Keratinocyte (primary cell): ENCODE results near the gene CD300H. TPM values are rescaled to one million over a fixed set of nuclear protein-coding genes. Genes with fewer than 3 reads are reported as not detected.
"Not testable (repeated sequence)": the region's sequence is repeated elsewhere in the genome, so short reads cannot be mapped to it uniquely, and the experiment has no call there.

Experiments used
- DNase-seq: peaks from one replicate; pipeline ENCODE4 v3.0.0-alpha.2; 2011; ENCODE audit warnings: low read depth, missing footprints, low spot score
- FAIRE-seq: peaks from 2 replicates; lab custom pipeline; 2011; peaks lifted over from hg19 to GRCh38; lab: Jason Lieb, UNC
- H2AFZ ChIP-seq: 2 replicates; pipeline ENCODE4 v1.6.0; 2012; ENCODE audit warnings: low read length, control low read depth, inconsistent platforms; ENCODE audit not compliant: control insufficient read depth
- H3K27ac ChIP-seq: 2 replicates; pipeline ENCODE4 v1.5.1; 2011; ENCODE audit warnings: low read length; ENCODE audit not compliant: control insufficient read depth, insufficient read depth
- H3K27me3 ChIP-seq: 3 replicates; pipeline ENCODE4 v1.6.0; 2011; ENCODE audit warnings: low read length; ENCODE audit not compliant: control insufficient read depth, insufficient read depth; ENCODE audit errors: extremely low read depth
- H3K36me3 ChIP-seq, 2 experiments: 2 replicates in 1 of 2; 3 replicates in 1 of 2; pipeline ENCODE4 v1.5.1; 2011; ENCODE audit warnings: low read length in 2 of 2, mild to moderate bottlenecking in 1 of 2; ENCODE audit not compliant: control insufficient read depth in 2 of 2, insufficient read depth in 2 of 2; ENCODE audit errors: extremely low read depth in 1 of 2
- H3K4me1 ChIP-seq: 3 replicates; pipeline ENCODE4 v1.5.1; 2011; ENCODE audit warnings: low read length; ENCODE audit not compliant: control insufficient read depth, insufficient read depth; ENCODE audit errors: extremely low read depth
- H3K4me2 ChIP-seq: 3 replicates; pipeline ENCODE4 v1.6.0; 2011; ENCODE audit warnings: low read depth, low read length; ENCODE audit not compliant: control insufficient read depth, insufficient read depth; ENCODE audit errors: extremely low read depth
- H3K4me3 ChIP-seq, 3 experiments: fragments of 200-600 bp in 1 of 3; sonication (generic) in 1 of 3; 2 replicates in 2 of 3; 3 replicates in 1 of 3; pipeline ENCODE4 v1.5.1; 2011 to 2016; ENCODE audit warnings: low read length in 3 of 3, mild to moderate bottlenecking in 3 of 3, control low read depth in 2 of 3, inconsistent platforms in 1 of 3, low read depth in 1 of 3, mixed read lengths in 1 of 3, mixed run types in 1 of 3, moderate library complexity in 1 of 3; ENCODE audit not compliant: control insufficient read depth in 2 of 3, insufficient read depth in 2 of 3; ENCODE audit errors: extremely low read depth in 1 of 3
- H3K79me2 ChIP-seq: 2 replicates; pipeline ENCODE4 v1.6.0; 2012; ENCODE audit warnings: low read length; ENCODE audit not compliant: control insufficient read depth, insufficient read depth
- H3K9ac ChIP-seq: 3 replicates; pipeline ENCODE4 v1.6.0; 2011; ENCODE audit warnings: low read length; ENCODE audit not compliant: control insufficient read depth, insufficient read depth; ENCODE audit errors: extremely low read depth
- H3K9me1 ChIP-seq: 3 replicates; pipeline ENCODE4 v1.6.0; 2011; ENCODE audit warnings: low read length; ENCODE audit not compliant: control insufficient read depth, insufficient read depth; ENCODE audit errors: extremely low read depth
- H3K9me3 ChIP-seq: 2 replicates; pipeline ENCODE4 v1.5.1; 2012; ENCODE audit warnings: low read depth, low read length; ENCODE audit not compliant: control insufficient read depth
- H4K20me1 ChIP-seq: 3 replicates; pipeline ENCODE4 v1.6.0; 2011; ENCODE audit warnings: low read length; ENCODE audit not compliant: control insufficient read depth, insufficient read depth; ENCODE audit errors: extremely low read depth
- CTCF ChIP-seq, 3 experiments: IDR thresholded peaks in 1 of 3; conservative IDR thresholded peaks in 1 of 3; optimal IDR thresholded peaks in 1 of 3; 2 replicates in 2 of 3; 3 replicates in 1 of 3; pipeline versions ENCODE3 to v1.5.1; 2011; ENCODE audit warnings: low read length in 3 of 3, mild to moderate bottlenecking in 3 of 3, moderate library complexity in 2 of 3, control low read depth in 1 of 3, inconsistent platforms in 1 of 3; ENCODE audit not compliant: insufficient read depth in 2 of 3; ENCODE audit errors: extremely low read depth in 1 of 3
- EZH2 ChIP-seq: IDR thresholded peaks from one replicate; pipeline ENCODE4 v1.6.1; 2012; ENCODE audit warnings: inconsistent platforms, mild to moderate bottlenecking, low read length, moderate library complexity
- dilution Hi-C: fragments of 300-500 bp; cut with MboI; formaldehyde crosslinking; loops from one replicate; pipeline ENCODE4 v1.7.0; 2020; ENCODE audit warnings: low sequenced_read_pairs; ENCODE audit not compliant: extremely low pct_ligation_motif_present
- polyA plus RNA-seq, 5 experiments: library from polyadenylated mRNA; depleted of rRNA in 3 of 5; stranded (reverse) in 3 of 5; stranded (forward) in 1 of 5; unstranded in 1 of 5; fragments of >200 nt; gene quantifications; 1 replicate in 1 of 5; 2 replicates in 3 of 5; 3 replicates in 1 of 5; pipeline versions ENCODE4 v1.2.1 to v1.2.3, GENCODE V29; 2011 to 2012; ENCODE audit warnings: missing spikeins in 2 of 5, low read depth in 1 of 5, low replicate concordance in 1 of 5

Gene CD300H
- polyA plus RNA-seq, 1 donor (not counting 4 experiments of a cell fraction or from before 2014, with no cell fraction given), result not detected

GRCh38 chr17:74520790-74521480 lies 46.4 kb downstream of the CD300H start:
- H3K9me3 ChIP-seq, result no peaks in the 10 kb centered on the region
- TF ChIP-seq CTCF (optimal IDR thresholded peaks at IDR 0.05 in 1 of 3, IDR thresholded peaks at IDR 0.05 in 1 of 3, conservative IDR thresholded peaks at IDR 0.05 in 1 of 3; ENCODE audit: extremely low read depth in 1 of 3, insufficient read depth in 2 of 3, low read length in 3 of 3), result no peak
- TF ChIP-seq EZH2, result no peak
- no peaks in the 10 kb centered on the region for H3K4me1 ChIP-seq
- H3K4me2 ChIP-seq, result no peak overlapping the region
- FAIRE-seq (no peak), DNase-seq (no peak)
- H3K27me3 ChIP-seq, result no peaks in the 10 kb centered on the region
- H3K27ac ChIP-seq, result no peak overlapping the region
- no peaks in the 10 kb centered on the region for H3K9me1 ChIP-seq
- H2AFZ ChIP-seq, result no peak overlapping the region
- dilution Hi-C loops, result no loop called here
- H4K20me1 ChIP-seq, result no peaks in the 10 kb centered on the region
- H3K36me3 ChIP-seq, result no peaks in the 10 kb centered on the region
- H3K9ac ChIP-seq, result no peak overlapping the region
- H3K79me2 ChIP-seq, result no peaks in the 10 kb centered on the region
- no peak overlapping the region for H3K4me3 ChIP-seq

- no peak for TF ChIP-seq EZH2
- TF ChIP-seq CTCF (optimal IDR thresholded peaks at IDR 0.05 in 1 of 3, IDR thresholded peaks at IDR 0.05 in 1 of 3, conservative IDR thresholded peaks at IDR 0.05 in 1 of 3; ENCODE audit: extremely low read depth in 1 of 3, insufficient read depth in 2 of 3, low read length in 3 of 3), result no peak
- Histone ChIP-seq H3K9me1 (no peaks in the 10 kb centered on the region), H3K27ac (no peak overlapping the region), H3K79me2 (no peaks in the 10 kb centered on the region), H3K27me3 (no peaks in the 10 kb centered on the region), H3K9ac (no peak overlapping the region), H3K4me1 (no peaks in the 10 kb centered on the region), H3K4me2 (no peak overlapping the region), H3K36me3 (no peaks in the 10 kb centered on the region), H3K9me3 (no peaks in the 10 kb centered on the region), H4K20me1 (no peaks in the 10 kb centered on the region), H2AFZ (no peak overlapping the region), H3K4me3 (no peak overlapping the region)
- FAIRE-seq (no peak), DNase-seq (no peak)
- dilution Hi-C loops, result no loop called here
These were observed 47.3 kb downstream of the CD300H start for GRCh38 chr17:74520016-74520434.

GRCh38 chr17:74518413-74518981 lies 48.8 kb downstream of the CD300H start:
- H3K27me3 ChIP-seq, H3K36me3 ChIP-seq, H3K4me3 ChIP-seq, H3K79me2 ChIP-seq, FAIRE-seq, H4K20me1 ChIP-seq, H3K4me1 ChIP-seq, H3K9me1 ChIP-seq, H2AFZ ChIP-seq, DNase-seq, H3K4me2 ChIP-seq, H3K27ac ChIP-seq, H3K9ac ChIP-seq, dilution Hi-C loops: not testable (repeated sequence)
- peaks cover 10% of the 10 kb centered on the region for H3K9me3 ChIP-seq
